ENCODE data around the gene KLK13. TPM values are rescaled to one million over a fixed set of nuclear protein-coding genes. Genes with fewer than 3 reads are reported as not detected.

The KLK13 gene
- total RNA-seq, 2 donors from 2014 or later, result 0.77 TPM; not detected in 1

DNA sequence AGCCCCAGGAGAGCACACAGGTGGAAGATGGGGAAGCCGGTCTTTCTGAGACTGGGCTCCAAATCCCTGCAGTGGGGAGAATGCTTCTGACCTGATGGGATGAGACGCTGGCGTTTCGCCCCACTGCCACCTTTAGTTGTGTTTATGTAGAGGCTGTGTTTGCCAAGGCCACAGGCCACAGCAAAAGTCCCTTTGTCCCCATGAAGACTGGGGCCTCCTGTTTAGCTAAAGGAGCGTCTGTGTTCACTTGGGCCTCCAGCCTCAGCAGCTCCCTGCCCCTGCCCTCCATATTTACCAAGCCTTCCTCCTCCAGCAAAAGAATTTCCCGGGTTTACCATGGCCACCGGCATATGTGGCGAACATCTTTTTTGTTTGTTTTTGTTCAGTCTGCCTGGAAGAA is 28.2 kb upstream of the KLK13 start:
- WGBS, result 45% methylated on average over 8 of the region's 8 CpGs

DNA sequence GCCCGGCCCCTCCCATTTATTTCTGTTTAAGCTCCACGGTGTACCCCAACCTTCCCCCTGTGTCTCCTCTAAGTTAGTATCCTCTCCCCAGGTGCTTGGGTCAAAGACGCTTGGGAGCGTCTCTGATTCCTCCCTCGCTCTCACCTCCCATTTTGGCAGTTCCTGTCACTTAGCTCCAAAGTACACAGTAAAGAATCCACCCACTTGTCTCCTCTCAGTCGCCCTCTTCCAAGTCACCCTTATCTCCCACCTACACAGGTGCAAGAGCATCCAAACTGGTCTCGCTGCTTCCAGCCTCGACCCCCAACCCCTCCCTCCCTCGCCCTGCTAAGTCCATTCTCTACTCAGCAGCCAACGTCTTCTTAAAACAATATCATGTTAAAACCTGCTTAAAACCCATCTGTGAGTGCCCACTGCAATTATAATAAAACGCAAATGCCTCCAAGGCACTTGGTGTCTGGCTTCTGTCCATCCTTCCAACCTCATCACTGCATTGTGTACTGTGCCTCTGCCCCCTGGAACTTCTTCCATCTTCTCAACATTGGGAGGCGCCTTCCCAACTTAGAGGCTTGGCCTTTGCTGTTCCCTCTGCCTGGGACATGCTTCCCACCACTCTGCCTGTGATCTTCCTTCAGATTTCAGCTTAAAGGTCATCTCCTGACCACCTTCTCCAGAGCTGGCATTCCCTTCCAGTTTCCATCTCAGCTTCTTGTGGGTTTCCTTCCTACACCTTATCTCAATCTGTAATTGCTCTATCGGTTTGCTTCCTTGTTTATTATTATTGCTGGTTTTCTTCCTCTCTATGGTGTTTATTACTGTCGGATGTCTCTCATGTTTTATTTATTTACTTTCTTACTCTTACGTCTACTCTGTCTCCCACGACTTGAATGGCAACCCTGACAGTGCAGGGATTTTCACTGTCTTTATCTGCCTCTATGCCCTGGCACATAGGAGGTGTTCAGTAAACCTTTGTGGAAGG is 27.3 kb upstream of the KLK13 start:
- WGBS, result 29% methylated on average over 16 of the region's 16 CpGs
- TF ChIP-seq POLR2AphosphoS5 (IDR thresholded peaks at IDR 0.05) (peak; percentile 36), POLR2A (IDR thresholded peaks at IDR 0.05) (no peak)
- Histone ChIP-seq H3K4me1 (replicated peaks) (peaks cover 7% of the 10 kb centered on the region), H3K27me3 (replicated peaks; ENCODE audit: insufficient read depth) (no peaks in the 10 kb centered on the region), H3K27ac (peak overlapping the region; percentile 62 to 64), H3K9me3 (no peaks in the 10 kb centered on the region), H3K36me3 (no peaks in the 10 kb centered on the region), H3K4me3 (no peak overlapping the region)
- no peak for DNase-seq (ENCODE audit: low spot score)
- intact Hi-C loops (cut with DNase I), result no loop called here

More for the DNA sequence above, 28.2 kb upstream of the KLK13 start:
- no peaks in the 10 kb centered on the region for H3K9me3 ChIP-seq
- no peaks in the 10 kb centered on the region for H3K27me3 ChIP-seq (replicated peaks; ENCODE audit: insufficient read depth)
- no peak for DNase-seq (ENCODE audit: low spot score)
- H3K4me3 ChIP-seq, result no peak overlapping the region
- peaks cover 7% of the 10 kb centered on the region for H3K4me1 ChIP-seq (replicated peaks)
- H3K27ac ChIP-seq, result peak overlapping the region; percentile 62 to 64
- no peaks in the 10 kb centered on the region for H3K36me3 ChIP-seq
- intact Hi-C loops (cut with DNase I), result no loop called here
- TF ChIP-seq POLR2AphosphoS5 (IDR thresholded peaks at IDR 0.05) (no peak), POLR2A (IDR thresholded peaks at IDR 0.05) (no peak)
- TF ChIP-seq, protein P1, sequence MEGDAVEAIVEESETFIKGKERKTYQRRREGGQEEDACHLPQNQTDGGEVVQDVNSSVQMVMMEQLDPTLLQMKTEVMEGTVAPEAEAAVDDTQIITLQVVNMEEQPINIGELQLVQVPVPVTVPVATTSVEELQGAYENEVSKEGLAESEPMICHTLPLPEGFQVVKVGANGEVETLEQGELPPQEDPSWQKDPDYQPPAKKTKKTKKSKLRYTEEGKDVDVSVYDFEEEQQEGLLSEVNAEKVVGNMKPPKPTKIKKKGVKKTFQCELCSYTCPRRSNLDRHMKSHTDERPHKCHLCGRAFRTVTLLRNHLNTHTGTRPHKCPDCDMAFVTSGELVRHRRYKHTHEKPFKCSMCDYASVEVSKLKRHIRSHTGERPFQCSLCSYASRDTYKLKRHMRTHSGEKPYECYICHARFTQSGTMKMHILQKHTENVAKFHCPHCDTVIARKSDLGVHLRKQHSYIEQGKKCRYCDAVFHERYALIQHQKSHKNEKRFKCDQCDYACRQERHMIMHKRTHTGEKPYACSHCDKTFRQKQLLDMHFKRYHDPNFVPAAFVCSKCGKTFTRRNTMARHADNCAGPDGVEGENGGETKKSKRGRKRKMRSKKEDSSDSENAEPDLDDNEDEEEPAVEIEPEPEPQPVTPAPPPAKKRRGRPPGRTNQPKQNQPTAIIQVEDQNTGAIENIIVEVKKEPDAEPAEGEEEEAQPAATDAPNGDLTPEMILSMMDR (IDR thresholded peaks at IDR 0.05), result no peak

DNA sequence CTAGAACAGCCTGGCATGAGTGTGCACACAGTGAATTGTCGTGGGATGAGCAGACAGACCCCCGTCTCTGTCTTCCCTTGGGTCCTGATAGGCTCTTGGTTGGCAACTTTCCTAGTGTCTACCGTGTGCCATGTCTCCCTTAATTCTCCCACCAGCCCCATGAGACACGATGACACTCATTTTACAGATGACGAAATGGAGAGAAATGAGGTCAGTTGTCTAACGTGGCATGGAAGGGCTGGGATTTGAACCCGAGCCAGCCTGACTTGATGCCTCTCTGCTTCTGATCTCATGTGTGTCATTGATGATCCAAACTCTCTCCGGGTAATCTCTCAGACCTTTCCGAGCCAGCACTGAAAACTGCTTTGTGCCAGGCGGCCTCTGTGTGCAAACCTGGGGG is 26.2 kb upstream of the KLK13 start:
- no peak for DNase-seq (ENCODE audit: low spot score)
- intact Hi-C loops (cut with DNase I), result no loop called here
- Histone ChIP-seq H3K9me3 (no peaks in the 10 kb centered on the region), H3K27me3 (replicated peaks; ENCODE audit: insufficient read depth) (no peaks in the 10 kb centered on the region), H3K4me3 (no peak overlapping the region), H3K27ac (no peak overlapping the region), H3K36me3 (no peaks in the 10 kb centered on the region), H3K4me1 (replicated peaks) (peaks cover 7% of the 10 kb centered on the region)
- TF ChIP-seq POLR2A (IDR thresholded peaks at IDR 0.05), result no peak
- WGBS, result 81% methylated on average over 10 of the region's 10 CpGs

DNA sequence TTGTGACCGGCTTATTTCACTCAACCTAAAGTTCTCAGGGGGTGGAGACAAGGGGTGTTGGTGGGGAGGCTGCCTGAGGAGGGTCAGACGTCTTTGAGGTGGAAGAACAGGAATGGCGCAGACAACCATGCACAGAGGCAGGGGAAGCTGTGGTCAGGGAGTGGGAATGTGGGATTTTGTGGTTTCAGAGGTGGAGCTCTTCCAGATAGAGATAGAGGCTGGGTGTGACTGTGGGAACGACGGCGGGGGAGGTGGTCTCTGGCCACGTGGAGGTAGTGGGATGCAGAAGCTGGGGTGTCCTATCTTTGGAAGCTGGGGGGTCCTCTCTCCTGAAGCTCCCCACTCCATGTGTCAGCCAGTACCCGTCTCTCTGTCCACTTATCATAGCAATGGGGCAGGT is 25.6 kb upstream of the KLK13 start:
- no peaks in the 10 kb centered on the region for H3K27me3 ChIP-seq (replicated peaks; ENCODE audit: insufficient read depth)
- H3K4me3 ChIP-seq, result no peak overlapping the region
- no peak overlapping the region for H3K27ac ChIP-seq
- no peaks in the 10 kb centered on the region for H3K36me3 ChIP-seq
- 57% methylated on average over 8 of the region's 8 CpGs for WGBS
- TF ChIP-seq POLR2A (IDR thresholded peaks at IDR 0.05) (no peak), POLR2AphosphoS5 (IDR thresholded peaks at IDR 0.05) (no peak)
- TF ChIP-seq, protein P1 (IDR thresholded peaks at IDR 0.05), result no peak
- DNase-seq (ENCODE audit: low spot score), result no peak
- intact Hi-C loops (cut with DNase I), result no loop called here
- no peaks in the 10 kb centered on the region for H3K9me3 ChIP-seq
- H3K4me1 ChIP-seq (replicated peaks), result peaks cover 7% of the 10 kb centered on the region

DNA sequence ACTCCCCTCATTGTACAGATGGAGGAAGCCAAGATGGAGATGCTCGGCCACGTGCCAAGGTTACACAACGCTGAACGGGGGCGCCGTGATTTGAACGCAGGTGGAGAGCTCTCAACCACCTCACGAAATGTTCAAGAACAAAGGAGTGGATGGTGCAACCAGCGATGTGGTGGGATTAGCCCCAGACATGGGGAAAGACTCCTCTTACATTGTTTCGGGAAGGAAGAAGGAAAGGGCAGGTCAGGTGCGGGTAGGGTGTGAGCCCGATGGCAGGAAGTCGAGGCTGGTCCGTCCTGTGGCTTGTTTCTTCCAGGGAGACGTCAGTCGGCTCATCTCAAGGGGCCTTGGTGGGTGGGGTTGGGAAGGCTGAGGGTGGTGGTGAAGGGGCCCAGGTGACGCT is 24.9 kb upstream of the KLK13 start:
- H3K27ac ChIP-seq, result no peak overlapping the region
- 89% methylated on average over 17 of the region's 17 CpGs for WGBS
- TF ChIP-seq POLR2AphosphoS5 (IDR thresholded peaks at IDR 0.05) (no peak), POLR2A (IDR thresholded peaks at IDR 0.05) (no peak)
- TF ChIP-seq, protein P1 (IDR thresholded peaks at IDR 0.05), result no peak
- no peak for DNase-seq (ENCODE audit: low spot score)
- H3K36me3 ChIP-seq, result no peaks in the 10 kb centered on the region
- no peaks in the 10 kb centered on the region for H3K9me3 ChIP-seq
- intact Hi-C loops (cut with DNase I), result no loop called here
- H3K4me1 ChIP-seq (replicated peaks), result peaks cover 7% of the 10 kb centered on the region
- H3K4me3 ChIP-seq, result no peak overlapping the region
- H3K27me3 ChIP-seq (replicated peaks; ENCODE audit: insufficient read depth), result no peaks in the 10 kb centered on the region
